HT1080 (cell line): ENCODE measurements around the gene OR1K1. TPM values are rescaled to one million over a fixed set of nuclear protein-coding genes. Genes with fewer than 3 reads are reported as not detected.
"Not testable (repeated sequence)": the region's sequence is repeated elsewhere in the genome, so short reads cannot be mapped to it uniquely, and the experiment has no call there.

Experiments
- DNase-seq: peaks from one replicate; pipeline ENCODE4 v3.0.0-alpha.2; 2015; ENCODE audit warnings: low read depth
- total RNA-seq: library from RNA; depleted of rRNA; stranded (reverse); fragments of >200 nt; shearing (Covaris generic); gene quantifications from 2 replicates; pipeline ENCODE4 v1.2.3, GENCODE V29; 2014

The OR1K1 gene
- total RNA-seq, 1 experiment from 2014 or later = not detected

DNA sequence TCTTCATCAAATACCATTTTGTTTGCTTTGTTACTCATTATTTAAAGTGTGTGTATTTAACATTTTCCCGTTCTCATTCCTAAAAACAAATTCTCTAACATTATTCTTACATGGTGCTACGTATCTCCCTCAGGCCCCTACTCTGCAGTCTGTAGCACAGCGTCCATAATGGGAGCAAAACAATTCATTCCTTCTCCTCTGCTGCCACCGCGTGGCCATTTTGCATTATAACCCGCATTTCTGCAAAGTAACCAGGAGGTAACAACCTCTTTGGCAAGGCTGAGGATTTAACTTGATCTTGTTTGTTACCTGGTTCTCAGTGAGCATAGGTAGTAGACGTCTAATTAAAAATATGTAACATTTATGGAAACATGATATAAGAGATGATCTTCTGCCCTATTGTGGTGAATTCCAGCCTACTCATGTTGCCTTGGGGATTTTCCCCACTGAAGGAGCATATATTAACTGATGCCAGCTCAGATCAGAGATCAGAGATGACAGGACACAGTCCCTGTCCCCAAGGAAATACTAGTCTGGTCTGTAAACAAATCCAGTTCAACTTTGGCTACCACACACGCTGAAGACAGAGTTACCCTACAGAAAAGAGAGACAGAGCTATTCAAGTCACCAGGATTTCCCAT is 10.5 kb downstream of the OR1K1 start:
- DNase-seq = peak; percentile 57

DNA sequence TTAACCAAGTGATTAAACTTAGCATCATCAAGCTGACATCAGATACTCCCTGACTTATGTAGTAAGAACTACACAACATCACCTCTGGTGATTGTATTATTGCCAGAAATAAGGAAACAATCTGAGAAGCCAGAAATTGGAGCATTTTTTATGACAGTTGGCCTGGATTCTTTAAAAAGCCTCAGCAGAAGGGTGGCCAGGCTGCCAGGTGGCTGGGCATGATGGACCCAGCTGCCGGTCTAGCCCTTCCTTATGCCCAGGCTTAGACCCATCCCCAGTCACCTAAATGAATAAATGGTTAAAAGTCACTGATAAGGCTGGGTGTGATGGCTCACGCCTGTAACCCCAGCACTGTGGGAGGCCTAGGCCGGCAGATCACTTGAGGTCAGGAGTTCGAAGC is 12.8 kb downstream of the OR1K1 start:
- DNase-seq = no peak

DNA sequence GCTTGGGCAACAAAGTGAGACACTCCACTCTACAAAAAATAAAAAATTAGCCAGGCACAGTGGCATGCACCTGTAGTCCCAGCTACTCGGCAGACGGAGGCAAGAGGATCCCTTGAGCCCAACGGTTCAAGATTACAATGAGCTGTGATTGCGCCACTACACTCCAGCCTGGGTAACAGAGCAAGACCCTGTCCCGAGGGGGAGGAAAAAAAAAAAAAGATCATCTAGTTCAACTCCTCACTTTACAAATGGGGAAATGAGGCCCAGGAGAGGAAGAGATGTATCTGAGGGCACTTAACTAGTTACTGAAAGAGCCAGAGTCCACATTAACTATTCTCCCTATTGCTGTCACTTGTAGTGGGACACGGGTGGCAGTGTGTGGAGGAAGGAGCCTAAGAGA is 14.6 kb downstream of the OR1K1 start:
- no peak for DNase-seq

DNA sequence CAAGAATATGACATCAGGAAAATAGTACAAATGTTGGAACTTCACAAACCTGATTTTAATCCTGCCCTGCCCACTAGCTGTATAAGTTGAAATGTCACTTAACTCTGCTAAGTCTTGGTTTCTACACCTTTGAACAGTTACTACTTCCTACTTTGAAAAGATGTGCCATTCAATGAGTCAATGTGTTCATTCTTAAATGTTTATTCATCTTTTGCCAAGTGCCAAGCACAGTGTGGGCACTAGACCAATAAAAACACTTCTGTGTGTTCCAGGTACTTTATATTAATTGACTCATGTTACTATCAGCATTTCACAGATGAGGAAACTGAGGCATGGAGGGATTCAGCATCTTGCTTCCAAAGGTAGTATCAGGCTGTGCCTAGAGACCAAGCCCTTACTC is 15.6 kb downstream of the OR1K1 start:
- no peak for DNase-seq

DNA sequence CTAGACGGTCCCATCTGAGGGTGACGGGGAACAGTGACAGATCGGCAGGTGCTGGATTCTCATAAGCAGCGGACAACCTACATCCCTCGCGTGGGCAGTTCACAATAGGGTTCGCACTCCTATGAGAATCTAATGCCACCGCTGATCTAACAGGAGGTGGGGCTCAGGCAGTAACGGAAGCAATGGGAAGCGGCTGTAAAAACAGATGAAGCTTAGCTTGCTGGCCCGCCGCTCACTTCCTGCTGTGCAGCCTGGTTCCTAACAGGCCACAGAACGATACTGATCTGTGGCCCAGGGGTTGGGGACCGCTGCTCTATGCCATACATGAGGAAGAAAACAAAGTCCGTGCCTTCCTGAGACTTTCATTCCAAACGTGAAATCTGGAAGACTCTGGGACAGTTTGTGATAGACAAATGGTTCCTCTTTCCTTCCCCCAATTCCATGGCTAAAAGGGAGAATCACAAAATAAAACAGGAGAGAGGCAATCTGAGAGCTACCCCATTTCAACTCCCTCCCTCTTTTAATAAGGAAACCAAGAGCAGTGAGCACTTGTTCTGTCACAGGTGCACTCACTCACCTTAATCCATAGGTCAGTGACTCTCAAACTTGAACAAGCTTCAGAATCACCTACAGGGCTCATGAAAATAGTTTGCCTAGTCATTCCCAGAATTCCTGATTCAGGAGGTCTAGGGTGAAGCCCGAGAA is 16.4 kb downstream of the OR1K1 start:
- DNase-seq = no peak

DNA sequence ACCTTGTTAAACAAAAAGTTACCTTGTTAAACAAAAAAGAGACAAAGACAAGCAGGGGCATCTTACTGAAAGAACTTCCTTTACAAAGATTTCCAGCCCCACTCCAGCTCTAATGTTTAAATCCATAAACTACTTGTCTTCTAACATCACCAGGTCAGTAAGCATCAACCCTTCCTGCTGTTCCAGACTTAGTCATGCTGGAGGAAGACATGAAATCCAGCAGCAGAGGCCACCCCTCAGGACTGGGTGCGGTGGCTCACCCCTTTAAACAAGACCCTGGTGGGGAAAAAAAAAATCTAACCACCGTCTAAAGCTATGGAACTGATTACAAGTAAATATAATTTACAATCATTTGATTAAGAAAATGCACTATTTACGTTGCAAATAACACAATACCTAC is 19.4 kb downstream of the OR1K1 start:
- no peak for DNase-seq

DNA sequence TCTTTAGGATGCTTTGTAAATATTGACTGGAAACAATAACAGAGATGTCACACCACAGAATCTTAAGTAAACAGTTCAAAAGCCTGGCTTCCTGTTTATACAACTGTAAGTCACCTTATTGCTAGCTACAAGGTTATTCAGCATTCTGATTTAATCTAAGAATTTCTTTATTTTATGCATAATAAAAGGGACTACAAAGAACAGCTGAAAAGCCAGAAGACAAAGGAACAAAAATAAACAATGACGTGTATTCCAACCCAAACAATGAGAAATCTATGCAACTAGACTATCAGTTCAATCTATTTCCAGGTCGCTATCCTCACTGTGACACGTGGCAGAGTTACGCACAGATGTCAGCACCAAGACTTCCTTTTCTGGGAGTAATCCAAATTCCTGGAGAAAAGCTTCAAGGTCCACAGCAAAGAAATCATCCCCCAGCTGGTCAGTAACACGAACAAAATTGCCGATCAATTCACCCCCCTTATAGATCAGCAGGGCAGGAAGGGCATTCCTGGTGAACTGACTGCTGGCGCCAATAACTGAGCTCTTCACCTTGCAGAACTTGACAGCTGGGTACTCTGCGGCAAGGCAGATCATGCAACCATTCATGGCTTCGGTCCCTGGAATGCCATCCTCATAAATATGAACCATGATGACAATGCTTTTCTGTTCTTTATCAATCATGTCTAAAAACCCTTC is 20.0 kb downstream of the OR1K1 start:
- DNase-seq = no peak

DNA sequence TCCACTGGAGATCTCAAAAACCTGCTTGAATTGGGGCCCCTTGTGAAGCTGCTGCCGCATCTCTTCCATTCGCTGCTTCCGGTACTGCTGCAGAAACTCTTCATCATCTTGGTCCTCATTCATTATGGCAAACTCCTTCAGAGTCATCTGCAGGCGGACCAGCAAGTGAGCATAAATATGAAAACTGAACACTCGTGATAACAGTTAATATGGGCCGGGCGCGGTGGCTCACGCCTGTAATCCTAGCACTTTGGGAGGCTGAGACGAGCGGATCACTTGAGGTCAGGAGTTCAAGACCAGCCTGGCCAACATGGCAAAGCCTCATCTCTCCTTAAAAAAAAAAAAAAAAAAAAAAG is 20.5 kb downstream of the OR1K1 start:
- no peak for DNase-seq

DNA sequence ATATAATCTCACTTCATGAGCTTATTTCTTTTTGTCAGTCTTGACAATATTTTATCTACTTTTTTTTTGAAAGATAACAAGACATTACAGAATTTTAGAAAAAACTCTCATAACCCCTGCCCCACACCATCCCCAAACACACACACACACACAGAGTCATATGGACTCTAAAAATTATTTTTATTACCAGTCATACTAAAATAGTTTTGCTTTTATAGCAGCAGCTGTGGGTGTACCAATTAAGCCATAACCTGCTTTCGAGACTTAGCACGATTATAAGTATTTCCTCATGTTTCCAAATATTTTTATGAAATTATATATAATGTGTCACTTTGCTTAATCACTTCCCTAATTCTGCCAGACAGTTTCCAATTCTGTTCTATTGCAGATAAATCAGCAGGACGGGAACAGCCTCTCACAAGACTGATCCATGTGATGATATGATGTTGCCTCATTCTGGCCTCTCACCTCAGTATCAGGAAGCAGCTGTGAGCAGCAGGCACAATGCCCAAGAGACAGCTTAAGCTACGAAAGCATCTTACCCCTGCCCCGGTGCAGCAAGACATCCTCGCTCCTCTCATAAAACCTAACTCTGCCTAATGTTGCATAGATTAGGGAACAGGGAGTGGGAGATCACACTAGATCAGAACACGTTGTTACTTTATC is 21.5 kb downstream of the OR1K1 start:
- DNase-seq = no peak

DNA sequence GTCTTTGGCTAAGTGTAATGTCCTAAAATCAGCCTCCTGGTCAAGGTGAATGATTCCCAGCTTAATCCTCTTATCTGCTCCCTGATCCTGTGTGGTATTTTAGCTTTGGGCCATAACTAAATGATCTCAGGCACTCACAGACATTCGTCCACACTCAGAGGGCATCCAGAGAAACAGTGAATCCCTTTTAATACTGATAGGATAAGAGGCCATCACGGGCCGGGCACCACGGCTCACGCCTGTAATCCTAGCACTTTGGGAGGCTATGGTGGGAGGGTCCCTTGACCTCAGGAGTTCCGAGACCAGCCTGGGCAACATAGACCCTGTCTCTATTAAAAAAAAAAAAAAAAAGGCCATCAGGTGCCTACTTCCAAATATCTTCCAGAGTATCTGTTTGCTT is 22.1 kb downstream of the OR1K1 start:
- DNase-seq = no peak

DNA sequence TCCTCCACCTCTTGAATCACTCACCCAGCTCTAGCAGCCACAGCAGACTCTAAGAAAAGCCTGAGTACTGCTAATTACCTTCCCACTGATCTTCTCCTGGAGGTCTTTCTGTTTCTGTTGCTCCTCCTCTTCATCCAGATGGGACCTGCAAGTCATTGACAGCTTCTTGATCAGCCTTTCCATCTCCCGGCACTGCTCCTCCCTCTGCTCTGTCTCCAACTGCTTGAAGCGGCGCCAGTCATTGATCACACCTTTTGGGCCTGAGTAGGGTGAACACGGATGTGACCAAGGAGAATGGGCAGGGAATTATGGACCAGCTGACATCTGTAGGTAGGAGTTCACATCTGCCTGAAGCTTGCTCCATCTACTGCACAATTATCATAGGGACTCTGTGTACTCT is 23.0 kb downstream of the OR1K1 start:
- no peak for DNase-seq

DNA sequence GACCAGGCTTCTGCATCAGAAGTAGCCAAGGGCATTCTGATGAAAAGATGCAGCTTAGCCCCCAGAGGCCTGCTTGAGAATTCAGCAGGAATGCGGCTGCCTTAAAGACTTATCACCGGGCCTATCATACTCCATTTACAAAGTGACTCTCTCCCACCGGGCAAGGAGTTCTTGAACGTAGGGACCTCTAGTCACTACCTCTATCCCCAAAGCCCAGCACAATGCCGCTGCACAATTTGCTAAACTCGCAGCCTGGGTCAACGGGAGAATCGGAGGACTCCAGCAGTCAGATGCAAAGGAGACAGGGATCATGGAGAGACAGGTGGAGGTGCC is 27.8 kb downstream of the OR1K1 start:
- DNase-seq = peak; percentile 23

DNA sequence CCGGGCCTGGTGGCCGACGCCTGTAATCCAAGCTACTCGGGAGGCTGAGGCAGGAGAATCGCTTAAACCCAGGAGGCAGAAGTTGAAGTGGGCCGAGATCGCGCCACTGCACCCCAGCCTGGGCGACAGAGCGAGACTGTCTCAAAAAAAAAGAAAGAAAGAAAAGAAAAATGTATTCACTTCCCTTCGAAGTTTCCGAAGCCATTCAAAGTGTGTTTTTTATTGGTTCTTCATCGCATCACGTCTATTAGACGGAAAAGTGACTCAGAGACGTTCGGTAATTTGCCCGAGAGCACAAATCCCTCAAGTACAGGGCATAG is 29.0 kb downstream of the OR1K1 start:
- DNase-seq = not testable (repeated sequence)

DNA sequence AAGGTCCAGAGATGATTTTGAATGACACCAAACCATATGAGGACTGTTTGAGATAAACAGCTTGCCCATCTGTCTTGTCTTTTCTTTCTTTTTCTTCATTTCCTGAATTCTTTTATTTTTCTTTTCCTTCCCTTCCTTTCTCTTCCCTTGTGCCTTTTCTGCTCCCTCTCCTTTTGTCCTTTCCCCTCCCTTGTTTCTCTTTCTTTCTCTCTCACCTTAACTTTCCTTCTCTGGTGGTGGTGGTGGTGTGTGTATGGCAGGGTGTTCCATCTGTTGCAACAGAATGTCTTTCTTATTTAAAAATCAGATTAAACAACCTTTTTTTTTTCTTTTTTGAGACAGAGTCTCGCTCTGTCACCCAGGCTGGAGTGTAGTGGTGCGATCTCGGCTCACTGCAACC is 32.3 kb downstream of the OR1K1 start:
- DNase-seq = no peak

DNA sequence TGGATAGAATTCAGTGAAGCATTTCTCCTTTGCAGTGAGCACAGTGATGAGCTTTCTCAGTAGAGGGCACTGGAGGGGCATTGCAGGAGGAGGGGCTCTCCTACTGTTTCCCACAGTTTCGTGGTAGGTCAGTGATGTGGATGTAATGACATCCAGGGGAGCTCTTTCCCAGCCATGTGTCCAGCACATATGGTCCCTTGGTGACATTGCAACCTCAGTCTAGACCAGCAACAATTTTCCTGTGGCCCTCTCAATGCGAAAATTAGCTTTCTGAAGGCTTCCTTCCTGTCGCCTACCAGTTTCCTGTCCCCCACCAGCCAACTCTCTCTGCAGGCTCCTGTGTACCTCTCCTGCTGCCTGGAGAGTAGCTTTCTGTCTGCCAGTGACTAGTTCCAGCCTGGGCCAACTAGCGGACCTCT is 35.4 kb downstream of the OR1K1 start:
- no peak for DNase-seq

DNA sequence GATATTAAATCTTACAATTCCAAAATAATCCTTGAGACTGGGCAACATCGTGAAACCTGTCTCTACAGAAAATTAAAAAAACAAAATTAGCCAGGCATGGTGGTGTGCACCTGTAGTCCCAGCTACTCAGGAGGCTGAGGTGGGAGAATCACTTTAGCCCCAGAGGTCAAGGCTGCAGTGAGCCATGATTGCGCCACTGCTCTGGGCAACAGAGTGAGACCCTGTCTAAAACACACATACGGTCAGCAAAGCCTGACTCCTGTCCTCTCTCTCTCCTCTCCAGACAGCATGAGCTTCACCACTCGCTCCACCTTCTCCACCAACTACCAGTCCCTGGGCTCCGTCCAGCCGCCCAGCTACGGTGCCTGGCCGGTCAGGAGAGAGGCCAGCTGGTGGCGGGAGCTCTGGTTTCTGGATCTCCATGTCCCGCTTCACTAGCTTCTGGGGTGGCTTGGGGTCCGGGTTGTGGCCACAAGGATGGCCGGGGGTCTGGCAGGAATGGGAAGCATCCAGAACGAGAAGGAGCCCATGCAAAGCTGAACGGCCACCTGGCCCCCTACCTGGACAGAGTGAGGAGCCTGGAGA is 37.4 kb downstream of the OR1K1 start:
- no peak for DNase-seq

DNA sequence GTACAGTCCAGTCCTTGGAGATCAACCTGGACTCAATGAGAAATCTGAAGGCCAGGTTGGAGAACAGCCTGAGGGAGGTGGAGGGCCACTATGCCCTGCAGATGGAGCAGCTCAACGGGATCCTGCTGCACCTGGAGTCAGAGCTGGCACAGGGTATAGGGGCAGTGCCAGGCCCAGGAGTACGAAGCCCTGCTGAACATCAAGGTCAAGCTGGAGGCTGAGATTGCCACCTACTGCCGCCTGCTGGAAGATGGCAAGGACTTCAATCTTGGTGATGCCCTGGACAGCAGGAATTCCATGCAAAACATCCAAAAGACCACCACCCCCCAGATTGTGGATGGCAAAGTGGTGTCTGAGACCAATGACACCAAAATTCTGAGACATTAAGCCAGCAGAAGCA is 38.5 kb downstream of the OR1K1 start:
- DNase-seq = not testable (repeated sequence)

DNA sequence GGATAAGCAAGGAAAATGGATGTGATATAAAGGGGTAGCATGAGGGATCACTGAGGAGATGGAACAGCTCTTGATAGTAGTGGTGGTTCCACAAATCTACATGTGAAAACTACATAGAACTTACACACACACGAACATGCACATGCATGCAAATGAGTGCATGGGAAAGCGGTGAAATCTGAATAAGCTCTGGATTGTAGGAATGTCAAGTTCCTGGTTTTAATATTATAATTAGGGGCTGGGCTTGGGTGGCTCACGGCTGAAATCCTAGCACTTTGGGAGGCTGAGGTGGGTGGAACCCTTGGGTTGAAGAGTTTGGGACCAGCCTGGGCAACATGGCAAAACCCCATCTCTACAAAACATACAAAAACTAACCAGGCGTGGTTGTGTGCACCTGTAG is 41.6 kb downstream of the OR1K1 start:
- no peak for DNase-seq

DNA sequence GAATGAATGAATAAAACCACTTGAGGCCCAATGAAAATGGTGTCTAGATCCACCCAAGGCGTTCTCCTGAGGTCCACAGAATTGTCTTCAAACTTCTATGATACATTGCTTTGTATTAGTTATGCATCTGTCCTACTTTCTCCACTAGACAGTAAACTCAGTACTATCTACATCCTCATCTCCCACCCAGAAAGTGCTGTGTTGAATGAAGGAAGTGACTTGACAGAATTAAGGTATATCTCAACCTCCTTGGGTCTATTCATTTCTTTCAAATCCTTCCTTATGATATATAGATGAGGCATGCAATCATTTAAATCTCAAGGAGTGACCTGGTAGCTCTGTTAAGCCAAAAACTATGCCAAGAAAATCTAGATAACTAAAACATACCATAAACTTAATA is 44.2 kb downstream of the OR1K1 start:
- DNase-seq = no peak

DNA sequence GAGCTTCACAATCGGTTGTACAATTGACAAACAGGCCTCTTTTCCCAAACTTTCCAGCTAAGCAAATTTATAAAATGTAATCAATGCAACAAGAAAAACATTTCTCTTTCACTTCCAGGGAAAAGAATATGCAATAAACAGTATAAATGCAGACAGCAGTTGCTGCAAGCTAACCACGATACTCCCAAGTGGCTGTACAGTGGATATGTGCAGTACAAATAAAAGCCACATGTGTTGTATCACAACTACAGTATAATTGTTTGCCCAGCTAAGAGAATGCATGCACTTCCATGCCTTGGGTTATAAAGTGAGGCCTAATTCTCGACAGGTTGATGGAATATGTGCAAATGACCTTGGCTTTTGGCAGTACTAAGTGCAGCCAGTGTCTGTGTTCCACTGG is 45.2 kb downstream of the OR1K1 start:
- DNase-seq = no peak

DNA sequence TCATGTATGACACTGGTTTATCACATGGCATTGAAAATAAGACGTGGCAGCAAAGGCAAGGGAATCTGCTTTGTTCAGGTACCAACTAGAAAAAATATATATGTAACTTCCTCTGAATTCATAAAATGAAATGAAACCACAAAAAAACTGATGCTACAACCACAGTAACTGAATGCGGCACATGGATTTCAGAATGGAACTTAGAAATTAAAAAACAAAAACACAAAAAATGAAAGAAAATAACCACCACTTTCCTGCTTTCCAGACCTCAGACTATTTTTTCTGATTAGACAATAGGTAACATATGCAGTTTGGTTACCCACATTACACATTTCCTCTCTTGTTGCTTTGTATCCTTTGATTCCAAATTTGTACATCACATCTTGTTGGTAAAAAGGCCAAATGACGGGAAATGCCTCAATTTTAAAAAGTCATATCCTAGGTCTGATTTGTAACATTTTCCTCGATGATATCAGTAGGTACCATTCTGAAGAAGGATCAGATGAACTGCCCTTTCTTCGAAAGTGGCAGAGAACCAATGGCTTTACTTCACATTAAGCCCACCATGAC is 46.5 kb downstream of the OR1K1 start:
- no peak for DNase-seq
